IMR-90 (cell line): ENCODE results near the gene ZFAND2A.

ENCODE experiments used
- BHLHE40 ChIP-seq: fragments of 150-350 bp; IDR thresholded peaks from 2 replicates; pipeline ENCODE4 v1.6.1; 2016; ENCODE audit warnings: mild to moderate bottlenecking, low read depth, low read length
- CEBPB ChIP-seq: IDR thresholded peaks from 2 replicates; pipeline ENCODE4 v1.6.1; 2012; ENCODE audit warnings: low read depth, low read length, improper control_type of control experiment
- CTCF ChIP-seq: conservative IDR thresholded peaks from 2 replicates; pipeline ENCODE4 v1.5.1; 2012; ENCODE audit warnings: mild to moderate bottlenecking, low read depth, low read length, improper control_type of control experiment
- POLR2A ChIP-seq: IDR thresholded peaks from 2 replicates; pipeline ENCODE4 v1.6.1; 2012; ENCODE audit warnings: mild to moderate bottlenecking, low read depth, low read length
- RCOR1 ChIP-seq: IDR thresholded peaks from 2 replicates; pipeline ENCODE4 v1.6.1; 2012; ENCODE audit warnings: mild to moderate bottlenecking, low read length, improper control_type of control experiment; ENCODE audit not compliant: insufficient replicate concordance
- RFX5 ChIP-seq: IDR thresholded peaks from 2 replicates; pipeline ENCODE4 v1.8.0; 2012; ENCODE audit warnings: low read depth, mild to moderate bottlenecking, low read length, moderate library complexity

GRCh38 chr7:1121476-1121875 lies 38.5 kb downstream of the ZFAND2A start:
- no peak for TF ChIP-seq POLR2A
- TF ChIP-seq RCOR1 = no peak
- no peak for TF ChIP-seq CTCF
- TF ChIP-seq RFX5 = no peak
- no peak for TF ChIP-seq BHLHE40
- TF ChIP-seq CEBPB = no peak
